Esophagus muscularis mucosa (tissue), 4 donors: ENCODE results near the gene CAMK2G. TPM values are rescaled to one million over a fixed set of nuclear protein-coding genes. Genes with fewer than 3 reads are reported as not detected.
"Not testable (repeated sequence)": the region's sequence is repeated elsewhere in the genome, so short reads cannot be mapped to it uniquely, and the experiment has no call there.

Experiments
- DNase-seq: peaks from one replicate; pipeline ENCODE4 v3.0.0-alpha.2; 2017; ENCODE audit errors: extremely low spot score
- H3K27ac ChIP-seq, 4 donors: fragments of 200-600 bp; sonication (generic); replicated peaks in 1 of 4; 1 replicate in 3 of 4; 2 replicates in 1 of 4; pipeline ENCODE4 v1.5.1; 2016 to 2019; ENCODE audit warnings: mild to moderate bottlenecking in 1 of 4
- H3K27me3 ChIP-seq, 4 donors: fragments of 200-600 bp; sonication (generic); one replicate each; pipeline versions ENCODE4 v1.5.1 to v1.6.0; 2016 to 2019
- H3K36me3 ChIP-seq, 4 donors: fragments of 200-600 bp; sonication (generic); one replicate each; pipeline ENCODE4 v1.5.1; 2016 to 2019
- H3K4me1 ChIP-seq, 4 donors: fragments of 200-600 bp; sonication (generic); one replicate each; pipeline ENCODE4 v1.5.1; 2016 to 2019
- H3K4me3 ChIP-seq, 4 donors: fragments of 200-600 bp; sonication (generic); 1 replicate in 2 of 4; 2 replicates in 2 of 4; pipeline ENCODE4 v1.5.1; 2016 to 2019; ENCODE audit warnings: mild to moderate bottlenecking in 4 of 4, moderate library complexity in 1 of 4
- H3K9me3 ChIP-seq, 4 donors: fragments of 200-600 bp; sonication (generic); 1 replicate in 3 of 4; 2 replicates in 1 of 4; pipeline ENCODE4 v1.5.1; 2016 to 2019
- CTCF ChIP-seq, 3 experiments: fragments of 200-600 bp in 2 of 3; fragments of 450-650 bp in 1 of 3; sonication (generic) in 2 of 3; IDR thresholded peaks; one replicate each; pipeline ENCODE4 v1.5.1; 2017 to 2019; ENCODE audit warnings: antibody characterized with exemption in 3 of 3, mild to moderate bottlenecking in 2 of 3, moderate library complexity in 1 of 3
- EP300 ChIP-seq: sonication (generic); formaldehyde crosslinking; IDR thresholded peaks from one replicate; pipeline ENCODE4 v1.6.1; 2017; ENCODE audit warnings: antibody characterized with exemption
- POLR2A ChIP-seq: fragments of 450-650 bp; IDR thresholded peaks from one replicate; pipeline ENCODE4 v1.6.1; 2017; ENCODE audit warnings: antibody characterized with exemption, moderate library complexity, mild to moderate bottlenecking, low read depth
- POLR2AphosphoS5 ChIP-seq, 2 donors: sonication (generic); formaldehyde crosslinking; IDR thresholded peaks; one replicate each; pipeline ENCODE4 v1.6.1; 2017; ENCODE audit warnings: antibody characterized with exemption in 2 of 2
- WGBS: methylation state at CpG from one replicate; pipeline ENCODE4 v1.1.5; 2018; 5-methylcytosine and 5-hydroxymethylcytosine counted together
- intact Hi-C: fragments of 100-400 bp; cut with DNase I; formaldehyde crosslinking; loops from one replicate; pipeline ENCODE4 v1.15.1; 2023
- total RNA-seq, 4 donors: library from RNA; depleted of rRNA; stranded (reverse); fragments of >200 nt; gene quantifications; one replicate each; pipeline versions ENCODE4 v1.1.0 to v1.2.1, GENCODE V29; 2016

CAMK2G gene
- total RNA-seq, 4 donors from 2014 or later, result 96.4 to 201 (median 159) TPM

DNA sequence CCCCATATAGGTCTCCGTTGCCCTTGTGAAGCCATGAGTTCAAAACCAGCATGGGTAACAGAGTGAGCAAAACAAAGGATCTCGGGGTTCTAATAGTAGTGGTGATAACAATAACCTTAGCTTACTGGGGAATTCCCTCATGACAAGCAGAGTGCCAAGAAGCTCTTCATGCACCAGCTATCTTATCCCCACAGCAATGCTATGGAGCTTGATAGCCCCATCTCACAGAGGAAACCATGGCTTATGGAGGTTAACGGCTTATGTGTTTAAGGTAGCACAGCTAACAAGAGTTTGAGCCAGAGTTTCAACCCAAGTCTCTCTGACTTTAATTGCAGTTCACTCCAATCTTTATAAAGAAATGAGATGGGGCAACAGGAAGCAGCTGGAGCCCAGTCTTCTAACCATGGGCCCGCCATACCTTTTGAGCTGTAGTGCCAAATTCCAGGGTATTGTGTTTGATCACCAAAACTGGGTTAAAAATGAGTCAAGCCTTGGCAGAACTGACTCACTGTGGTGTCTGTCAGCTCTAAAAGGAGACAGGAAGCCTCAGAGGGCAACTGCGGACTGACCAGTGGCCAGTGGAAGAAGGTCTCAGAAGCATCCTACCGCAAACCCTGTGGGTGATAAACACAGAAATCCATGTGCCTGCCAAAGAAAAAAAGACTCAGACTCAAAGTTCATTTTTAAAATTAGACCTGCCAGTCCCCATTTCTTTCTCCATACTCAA, 20.1 kb upstream of the CAMK2G start:
- Histone ChIP-seq H3K36me3 (no peaks in the 10 kb centered on the region), H3K4me1 (peaks cover 0 to under 1% (median 0%) of the 10 kb centered on the region in 4 donors), H3K4me3 (no peak overlapping the region), H3K9me3 (no peaks in the 10 kb centered on the region), H3K27ac (no peak overlapping the region), H3K27me3 (no peaks in the 10 kb centered on the region)
- intact Hi-C loops, result no loop called here
- 68% methylated on average over 6 of the region's 6 CpGs for WGBS
- no peak for DNase-seq
- TF ChIP-seq POLR2AphosphoS5 (IDR thresholded peaks at IDR 0.05), result no peak
- no peak for TF ChIP-seq CTCF (IDR thresholded peaks at IDR 0.05)
- no peak for TF ChIP-seq POLR2A

- Histone ChIP-seq H3K27me3 (no peaks in the 10 kb centered on the region), H3K9me3 (no peaks in the 10 kb centered on the region), H3K36me3 (no peaks in the 10 kb centered on the region), H3K27ac (no peak overlapping the region), H3K4me3 (no peak overlapping the region), H3K4me1 (peaks cover 8 to 10% (median 9%) of the 10 kb centered on the region in 4 donors)
- TF ChIP-seq POLR2A (no peak), POLR2AphosphoS5 (IDR thresholded peaks at IDR 0.05) (no peak), EP300 (no peak), CTCF (IDR thresholded peaks at IDR 0.05) (no peak)
- DNase-seq, result no peak
- intact Hi-C loops, result no loop called here
- 80% methylated on average over 8 of the region's 8 CpGs for WGBS
Observed at GRCh38 chr10:73893426-73893825, 19.1 kb upstream of the CAMK2G start.

DNA sequence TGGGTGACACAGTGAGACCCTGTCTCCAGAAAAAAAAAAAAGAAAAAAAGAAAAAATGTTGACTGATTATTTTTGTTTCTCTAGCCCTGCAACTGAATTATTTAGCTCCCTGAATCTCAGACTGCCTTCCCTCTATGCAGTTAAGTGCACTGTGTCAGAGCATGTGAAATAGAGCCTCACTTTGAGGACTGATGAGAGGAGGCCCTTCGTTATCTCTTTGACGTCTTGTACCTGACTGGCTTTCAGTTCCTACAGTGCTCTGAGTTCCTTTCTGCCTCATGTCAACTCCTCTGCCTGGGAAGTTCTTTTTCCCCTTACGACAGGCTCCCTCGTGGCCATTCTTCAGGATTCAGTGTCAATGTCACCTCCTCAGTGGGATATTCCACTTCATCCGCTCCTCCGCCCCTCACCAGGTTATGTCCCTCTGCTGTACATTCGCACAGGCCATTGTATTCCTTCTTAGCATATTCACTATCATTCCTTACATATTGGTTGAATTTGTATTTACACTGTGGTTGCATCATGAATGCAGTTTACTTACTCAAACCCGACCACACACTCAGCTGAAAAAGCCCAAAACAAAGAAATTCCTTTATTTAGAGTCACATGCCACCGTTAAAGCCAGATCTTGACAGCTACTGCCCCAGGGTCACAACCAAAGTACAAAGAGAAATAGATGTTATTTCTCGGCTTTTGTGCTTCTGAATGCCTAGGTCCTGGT, 18.1 kb upstream of the CAMK2G start:
- H3K4me1 ChIP-seq, result peaks cover 17 to 20% (median 18%) of the 10 kb centered on the region in 4 donors
- no peak for DNase-seq
- H3K27me3 ChIP-seq, result no peaks in the 10 kb centered on the region
- H3K9me3 ChIP-seq, result no peaks in the 10 kb centered on the region
- no peaks in the 10 kb centered on the region for H3K36me3 ChIP-seq
- H3K27ac ChIP-seq, result no peak overlapping the region
- intact Hi-C loops, result no loop called here
- WGBS, result 80% methylated on average over 10 of the region's 10 CpGs
- no peak overlapping the region for H3K4me3 ChIP-seq
- TF ChIP-seq CTCF (IDR thresholded peaks at IDR 0.05), result no peak
- no peak for TF ChIP-seq POLR2A
- no peak for TF ChIP-seq EP300
- TF ChIP-seq POLR2AphosphoS5 (IDR thresholded peaks at IDR 0.05), result no peak

DNA sequence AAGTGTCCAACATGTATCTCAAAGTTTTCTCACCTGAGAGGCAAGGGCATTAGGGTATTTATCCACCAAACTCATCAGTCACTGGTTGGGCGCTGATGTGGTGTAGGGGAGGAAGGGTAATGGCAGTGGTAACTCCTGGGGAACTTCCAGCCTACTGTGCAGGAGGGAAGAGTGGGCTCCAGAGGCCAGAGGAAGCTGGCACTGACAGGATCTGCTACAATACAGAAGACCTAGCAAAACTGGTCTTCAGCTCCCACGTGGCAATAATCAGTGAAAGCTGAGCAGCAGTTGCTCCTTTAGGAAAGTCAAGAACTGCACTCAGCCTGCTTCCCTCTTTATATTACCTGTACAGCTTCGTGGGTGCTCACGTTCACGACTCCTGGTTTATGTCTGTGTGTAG, 17.2 kb upstream of the CAMK2G start:
- 88% methylated on average over 5 of the region's 5 CpGs for WGBS
- intact Hi-C loops, result no loop called here

DNA sequence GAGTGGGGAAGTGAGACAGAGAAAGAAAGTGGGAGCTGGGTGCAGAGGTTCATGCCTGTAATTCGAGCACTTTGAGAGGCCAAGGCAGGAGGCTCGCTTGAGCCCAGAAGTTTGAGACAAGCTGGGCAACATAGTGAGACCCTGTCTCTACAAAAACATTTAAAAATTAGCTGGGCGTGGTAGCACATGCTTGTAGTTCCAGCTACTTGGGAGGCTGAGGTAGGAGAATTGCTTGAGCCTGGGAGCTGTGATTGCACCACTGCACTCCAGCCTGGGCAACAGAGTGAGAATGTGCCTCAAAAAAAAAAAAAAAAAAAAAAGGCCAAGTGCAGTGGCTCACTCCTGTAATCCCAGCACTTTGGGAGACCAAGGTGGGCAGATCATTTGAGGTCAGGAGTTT, 16.5 kb upstream of the CAMK2G start:
- H3K27ac ChIP-seq, H3K36me3 ChIP-seq, H3K9me3 ChIP-seq, DNase-seq, H3K4me3 ChIP-seq, intact Hi-C loops, H3K27me3 ChIP-seq: not testable (repeated sequence)
- WGBS, result 63% methylated on average over 3 of the region's 3 CpGs
- peaks cover 32 to 35% (median 34%) of the 10 kb centered on the region in 4 donors for H3K4me1 ChIP-seq

More for the DNA sequence above, 17.2 kb upstream of the CAMK2G start:
- Histone ChIP-seq H3K4me3 (no peak overlapping the region), H3K27ac (no peak overlapping the region), H3K9me3 (no peaks in the 10 kb centered on the region), H3K4me1 (peaks cover 27 to 29% (median 27%) of the 10 kb centered on the region in 4 donors), H3K27me3 (no peaks in the 10 kb centered on the region), H3K36me3 (no peaks in the 10 kb centered on the region)
- no peak for DNase-seq
- TF ChIP-seq POLR2A (no peak), POLR2AphosphoS5 (IDR thresholded peaks at IDR 0.05) (no peak), EP300 (no peak), CTCF (IDR thresholded peaks at IDR 0.05) (no peak)
